Uterus (tissue), 2 donors: ENCODE data around the gene NRG4.

ENCODE experiments used
- POLR2A ChIP-seq, 2 donors: fragments of 450-650 bp; IDR thresholded peaks; one replicate each; pipeline ENCODE4 v1.6.1; 2016; ENCODE audit warnings: antibody characterized with exemption in 2 of 2, mild to moderate bottlenecking in 1 of 2, moderate library complexity in 1 of 2
- TF ChIP-seq, protein P1 (sequence below), 4 experiments: fragments of 200-600 bp in 2 of 4; fragments of 450-650 bp in 2 of 4; sonication (generic) in 2 of 4; IDR thresholded peaks; one replicate each; pipeline ENCODE4 v1.5.1; 2016 to 2019; ENCODE audit warnings: antibody characterized with exemption in 4 of 4, mild to moderate bottlenecking in 2 of 4, moderate library complexity in 1 of 4

DNA sequence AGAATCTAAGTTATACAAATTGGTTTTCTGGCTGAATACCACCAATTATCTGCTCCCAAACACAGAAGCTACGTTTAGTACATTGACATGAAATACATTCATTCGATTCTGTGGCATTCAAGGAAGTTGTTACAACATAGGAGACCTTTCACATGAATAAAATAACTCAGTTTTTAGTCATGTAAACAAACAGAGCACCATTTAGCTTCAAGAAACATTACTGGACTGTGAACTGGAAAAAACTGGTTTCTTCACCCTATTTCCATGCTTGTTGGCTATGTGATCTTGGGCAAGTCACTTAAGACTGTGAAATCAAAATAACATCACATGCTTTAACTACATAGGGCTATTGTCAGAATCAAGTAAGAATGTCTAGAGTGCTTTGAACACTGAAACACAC lies 46.2 kb downstream of the NRG4 start:
- TF ChIP-seq, protein P1, sequence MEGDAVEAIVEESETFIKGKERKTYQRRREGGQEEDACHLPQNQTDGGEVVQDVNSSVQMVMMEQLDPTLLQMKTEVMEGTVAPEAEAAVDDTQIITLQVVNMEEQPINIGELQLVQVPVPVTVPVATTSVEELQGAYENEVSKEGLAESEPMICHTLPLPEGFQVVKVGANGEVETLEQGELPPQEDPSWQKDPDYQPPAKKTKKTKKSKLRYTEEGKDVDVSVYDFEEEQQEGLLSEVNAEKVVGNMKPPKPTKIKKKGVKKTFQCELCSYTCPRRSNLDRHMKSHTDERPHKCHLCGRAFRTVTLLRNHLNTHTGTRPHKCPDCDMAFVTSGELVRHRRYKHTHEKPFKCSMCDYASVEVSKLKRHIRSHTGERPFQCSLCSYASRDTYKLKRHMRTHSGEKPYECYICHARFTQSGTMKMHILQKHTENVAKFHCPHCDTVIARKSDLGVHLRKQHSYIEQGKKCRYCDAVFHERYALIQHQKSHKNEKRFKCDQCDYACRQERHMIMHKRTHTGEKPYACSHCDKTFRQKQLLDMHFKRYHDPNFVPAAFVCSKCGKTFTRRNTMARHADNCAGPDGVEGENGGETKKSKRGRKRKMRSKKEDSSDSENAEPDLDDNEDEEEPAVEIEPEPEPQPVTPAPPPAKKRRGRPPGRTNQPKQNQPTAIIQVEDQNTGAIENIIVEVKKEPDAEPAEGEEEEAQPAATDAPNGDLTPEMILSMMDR (IDR thresholded peaks at IDR 0.05), result no peak
- TF ChIP-seq POLR2A (IDR thresholded peaks at IDR 0.05), result no peak
